Measurements from ENCODE around the gene FEZF1. TPM values are rescaled to one million over a fixed set of nuclear protein-coding genes. Genes with fewer than 3 reads are reported as not detected.
"Not testable (repeated sequence)": the region's sequence is repeated elsewhere in the genome, so short reads cannot be mapped to it uniquely, and the experiment has no call there.

The FEZF1 gene
- total RNA-seq, 1 experiment from 2014 or later = not detected

DNA sequence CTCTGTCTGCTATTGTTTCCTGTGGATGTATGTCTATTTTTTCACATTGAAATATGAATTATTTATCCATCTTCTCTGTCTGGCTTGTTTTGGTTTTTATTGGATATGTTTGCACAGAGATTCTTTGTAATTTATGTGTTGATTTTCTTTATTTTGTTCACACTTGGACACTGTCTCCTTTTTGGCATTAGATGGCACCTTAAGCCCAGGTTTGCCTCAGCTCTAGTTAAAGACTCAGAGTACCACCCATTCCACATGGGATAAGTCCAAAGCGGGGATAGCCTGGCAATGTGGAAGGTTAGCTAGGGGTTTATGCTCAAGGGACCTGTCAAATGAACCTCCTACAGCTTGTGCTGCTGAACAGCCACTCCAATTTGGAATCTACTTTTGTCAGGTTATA lies 14.1 kb downstream of the FEZF1 start:
- in situ Hi-C loops (cut with HindIII; ENCODE audit: low sequenced_read_pairs) = no loop called here
- no peak for DNase-seq (ENCODE audit: low spot score)

DNA sequence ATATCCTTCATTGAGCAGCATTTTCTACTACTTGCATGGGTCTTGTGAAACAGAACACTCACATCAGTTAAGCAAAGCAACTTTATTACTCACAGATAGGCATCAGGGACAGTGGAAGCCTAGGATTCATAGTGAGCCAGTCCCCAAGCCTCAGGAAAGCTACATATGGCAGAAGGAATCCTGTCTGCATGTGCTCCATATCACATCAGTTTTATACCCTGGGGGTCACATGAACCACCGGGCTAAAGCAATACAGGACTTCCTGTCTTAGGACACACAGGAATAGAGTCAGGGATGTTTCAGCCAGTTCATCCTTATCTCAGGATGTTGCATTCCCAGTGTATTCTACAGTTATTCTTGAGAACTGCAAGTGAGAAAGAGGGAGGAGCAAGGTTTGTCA lies 15.1 kb downstream of the FEZF1 start:
- no peak for DNase-seq (ENCODE audit: low spot score)

DNA sequence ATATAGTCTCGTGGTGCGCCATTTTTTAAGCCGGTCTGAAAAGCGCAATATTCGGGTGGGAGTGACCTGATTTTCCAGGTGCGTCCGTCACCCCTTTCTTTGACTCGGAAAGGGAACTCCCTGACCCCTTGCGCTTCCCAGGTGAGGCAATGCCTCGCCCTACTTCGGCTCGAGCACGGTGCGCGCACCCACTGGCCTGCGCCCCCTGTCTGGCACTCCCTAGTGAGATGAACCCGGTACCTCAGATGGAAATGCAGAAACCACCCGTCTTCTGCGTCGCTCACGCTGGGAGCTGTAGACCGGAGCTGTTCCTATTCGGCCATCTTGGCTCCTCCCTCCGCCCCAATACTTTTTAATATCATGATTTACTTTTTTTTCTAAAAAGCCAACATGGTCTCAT lies 19.9 kb downstream of the FEZF1 start:
- in situ Hi-C loops (cut with HindIII; ENCODE audit: low sequenced_read_pairs) = not testable (repeated sequence)

More for the DNA sequence above, 15.1 kb downstream of the FEZF1 start:
- in situ Hi-C loops (cut with HindIII; ENCODE audit: low sequenced_read_pairs) = no loop called here

DNA sequence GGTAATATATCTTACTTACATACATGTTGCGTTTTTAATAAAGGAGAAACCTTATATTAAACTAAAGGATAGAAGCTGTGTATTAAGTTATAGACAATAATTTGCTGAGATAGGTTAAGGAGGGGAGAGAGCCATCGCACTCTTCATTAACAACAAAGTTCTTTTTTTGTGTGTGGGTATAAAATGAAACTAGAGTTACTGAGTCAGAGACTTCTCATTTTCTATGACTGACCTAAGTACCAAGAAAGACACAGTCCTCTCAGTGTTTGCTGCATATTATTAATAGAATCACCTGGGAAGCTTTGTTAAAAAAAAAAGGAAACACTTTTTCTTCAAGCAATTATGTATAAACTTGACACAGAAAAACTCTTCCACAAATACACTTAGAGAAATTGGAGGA lies 31.4 kb downstream of the FEZF1 start:
- in situ Hi-C loops (cut with HindIII; ENCODE audit: low sequenced_read_pairs) = no loop called here

More for the DNA sequence above, 19.9 kb downstream of the FEZF1 start:
- not testable (repeated sequence) for DNase-seq (ENCODE audit: low spot score)

DNA sequence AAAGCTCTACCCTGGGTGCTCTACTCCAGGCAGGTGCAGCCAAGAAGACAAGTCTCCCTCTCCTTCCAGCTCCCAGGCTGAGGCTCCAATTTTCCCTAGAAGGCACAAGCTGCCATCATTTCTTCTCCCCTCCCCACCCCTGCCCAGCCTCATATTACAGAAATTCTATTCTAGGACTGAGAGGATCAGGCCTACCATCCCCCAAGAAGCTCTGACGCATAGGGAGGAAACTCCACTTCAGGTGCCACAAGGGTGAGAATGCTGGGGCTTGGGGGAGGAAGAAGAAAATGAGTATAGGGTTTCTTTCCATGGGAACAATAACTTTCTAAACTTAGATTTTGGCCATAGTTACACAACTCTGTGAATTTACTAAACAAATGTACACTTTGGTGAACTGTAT lies 35.3 kb downstream of the FEZF1 start:
- in situ Hi-C loops (cut with HindIII; ENCODE audit: low sequenced_read_pairs) = no loop called here
- no peak for DNase-seq (ENCODE audit: low spot score)

More for the DNA sequence above, 31.4 kb downstream of the FEZF1 start:
- no peak for DNase-seq (ENCODE audit: low spot score)

DNA sequence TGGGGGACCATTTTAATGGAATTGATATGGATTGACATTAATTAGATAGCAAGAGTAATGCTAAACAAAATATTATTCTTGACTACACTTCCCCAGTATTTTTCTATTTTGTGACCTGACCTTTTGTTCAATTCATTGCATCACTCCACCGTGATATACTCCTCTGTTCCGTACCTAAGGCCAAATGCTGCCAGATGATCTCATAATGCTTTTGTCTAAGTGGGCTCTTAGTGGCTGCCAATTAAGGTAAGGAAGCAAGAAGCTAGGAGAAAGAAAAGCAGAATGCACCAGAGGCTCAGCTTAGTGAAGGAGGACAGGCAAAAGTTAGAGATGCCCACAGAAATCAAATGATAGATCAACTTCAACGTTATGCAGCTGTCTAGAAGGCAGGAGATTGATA lies 36.4 kb downstream of the FEZF1 start:
- no peak for DNase-seq (ENCODE audit: low spot score)
- in situ Hi-C loops (cut with HindIII; ENCODE audit: low sequenced_read_pairs) = no loop called here

DNA sequence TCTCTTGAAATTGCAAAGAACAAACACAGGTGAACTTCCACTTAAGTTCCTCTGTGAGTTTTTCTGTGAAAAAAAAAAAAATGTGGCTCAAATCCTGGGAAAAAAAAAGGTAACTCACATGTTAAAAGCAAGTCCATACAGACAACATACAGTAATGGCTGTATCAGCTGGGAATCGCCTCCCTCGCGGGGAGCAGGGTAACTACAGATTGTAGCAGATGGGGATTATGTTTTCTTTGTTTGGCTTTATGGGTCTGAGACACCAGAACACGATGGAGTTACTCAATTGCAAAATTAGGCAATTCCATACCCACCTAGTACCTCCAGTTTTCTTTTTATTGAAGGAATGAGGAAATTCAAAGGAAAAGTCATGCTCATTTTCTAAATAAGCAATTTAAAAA lies 42.3 kb downstream of the FEZF1 start:
- in situ Hi-C loops (cut with HindIII; ENCODE audit: low sequenced_read_pairs) = no loop called here

DNA sequence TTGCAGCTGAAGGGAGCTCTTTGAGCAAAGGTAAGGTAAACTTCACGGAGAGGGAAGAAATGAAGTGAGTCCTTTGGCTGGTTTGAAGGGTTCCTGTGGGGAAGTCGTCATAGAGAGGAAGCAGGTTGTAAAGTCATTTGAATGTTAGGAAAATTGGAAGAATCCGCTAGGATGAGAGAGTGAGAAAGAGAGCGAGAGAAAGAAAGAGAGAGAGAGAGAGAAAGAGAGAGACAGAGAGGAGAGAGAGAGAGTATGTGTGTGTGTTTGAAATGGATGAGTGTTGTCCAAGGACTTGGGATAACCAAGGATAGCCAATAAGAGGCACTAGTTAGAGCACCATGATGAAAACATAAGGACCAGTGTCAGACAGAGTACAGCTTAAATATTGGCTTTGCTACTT lies 43.1 kb downstream of the FEZF1 start:
- DNase-seq (ENCODE audit: low spot score) = no peak
- in situ Hi-C loops (cut with HindIII; ENCODE audit: low sequenced_read_pairs) = no loop called here

More for the DNA sequence above, 42.3 kb downstream of the FEZF1 start:
- no peak for DNase-seq (ENCODE audit: low spot score)

DNA sequence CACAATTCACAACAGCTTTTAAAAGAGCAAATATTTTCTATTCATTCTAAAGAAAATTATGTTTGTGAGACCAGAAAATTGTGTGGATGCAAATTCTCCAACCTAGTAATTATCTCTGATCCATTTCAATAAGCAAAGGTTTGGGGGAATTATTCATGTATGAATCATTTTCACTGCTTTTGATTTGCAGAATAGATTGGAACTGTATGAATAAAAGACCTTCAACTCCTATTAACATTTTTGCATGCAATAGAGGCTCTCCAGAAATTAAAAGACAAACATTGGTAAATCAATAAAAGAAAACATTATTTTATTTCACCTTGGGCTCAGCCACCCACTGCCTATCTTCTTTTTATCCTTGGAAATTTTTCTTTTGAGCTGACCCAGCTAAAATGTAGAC lies 43.5 kb downstream of the FEZF1 start:
- DNase-seq (ENCODE audit: low spot score) = no peak
- in situ Hi-C loops (cut with HindIII; ENCODE audit: low sequenced_read_pairs) = no loop called here

DNA sequence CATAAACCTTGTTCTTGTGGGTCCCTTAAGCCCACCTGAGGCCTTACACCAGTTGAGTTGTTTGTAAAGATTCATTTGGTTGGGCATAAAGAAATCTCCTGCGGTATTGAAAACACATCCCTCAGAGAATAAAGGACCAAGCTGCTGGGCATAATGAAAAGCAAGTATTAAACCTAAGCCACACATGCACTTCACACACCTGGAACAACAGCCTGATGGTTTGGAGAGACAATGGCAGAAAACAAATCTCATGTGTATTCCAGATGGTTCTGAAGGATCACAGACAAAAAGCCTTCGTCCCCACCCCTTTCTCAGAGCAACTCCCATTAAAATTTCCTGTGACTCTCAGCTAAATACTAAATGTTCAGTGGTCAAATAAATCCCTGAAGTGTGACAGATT lies 44.2 kb downstream of the FEZF1 start:
- DNase-seq (ENCODE audit: low spot score) = no peak
- in situ Hi-C loops (cut with HindIII; ENCODE audit: low sequenced_read_pairs) = no loop called here

DNA sequence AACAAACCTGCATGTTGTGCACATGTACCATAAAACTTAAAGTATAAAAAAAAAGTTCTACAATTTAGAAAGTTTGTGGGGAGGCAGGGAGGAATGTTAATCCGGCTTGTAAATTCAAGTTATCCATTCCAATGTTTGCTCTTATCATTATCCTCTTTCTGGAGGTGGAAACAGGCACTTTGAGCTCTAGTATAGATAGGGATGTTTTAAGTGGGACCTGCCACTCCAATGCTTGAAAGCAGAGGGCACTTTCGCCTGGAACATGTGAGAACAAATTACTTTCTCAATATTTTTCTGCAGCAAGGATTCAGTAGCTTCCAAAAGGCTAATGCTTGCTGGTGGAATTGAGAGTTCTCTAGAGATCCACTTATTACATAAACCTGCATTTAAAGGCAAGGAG lies 45.6 kb downstream of the FEZF1 start:
- in situ Hi-C loops (cut with HindIII; ENCODE audit: low sequenced_read_pairs) = no loop called here
- no peak for DNase-seq (ENCODE audit: low spot score)

DNA sequence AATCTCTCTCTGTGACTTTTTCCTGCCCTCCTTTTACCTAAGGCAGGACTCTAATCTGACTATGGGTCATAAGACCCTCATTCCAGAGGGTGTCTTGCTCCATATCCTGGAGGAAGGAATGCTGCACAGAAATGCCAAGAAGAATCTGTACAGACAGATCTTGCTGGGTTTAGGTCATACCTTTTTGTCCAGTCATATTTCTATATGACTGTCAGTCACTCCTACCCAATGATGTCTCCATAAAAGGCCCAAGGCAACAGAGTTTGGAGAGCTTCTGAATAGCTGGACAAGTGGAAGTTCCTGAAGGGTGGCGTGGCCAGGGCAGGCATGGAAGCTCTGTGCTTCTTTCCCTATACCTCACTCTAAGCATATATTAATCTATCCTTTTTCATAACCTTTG lies 47.5 kb downstream of the FEZF1 start:
- no peak for DNase-seq (ENCODE audit: low spot score)
- in situ Hi-C loops (cut with HindIII; ENCODE audit: low sequenced_read_pairs) = no loop called here

DNA sequence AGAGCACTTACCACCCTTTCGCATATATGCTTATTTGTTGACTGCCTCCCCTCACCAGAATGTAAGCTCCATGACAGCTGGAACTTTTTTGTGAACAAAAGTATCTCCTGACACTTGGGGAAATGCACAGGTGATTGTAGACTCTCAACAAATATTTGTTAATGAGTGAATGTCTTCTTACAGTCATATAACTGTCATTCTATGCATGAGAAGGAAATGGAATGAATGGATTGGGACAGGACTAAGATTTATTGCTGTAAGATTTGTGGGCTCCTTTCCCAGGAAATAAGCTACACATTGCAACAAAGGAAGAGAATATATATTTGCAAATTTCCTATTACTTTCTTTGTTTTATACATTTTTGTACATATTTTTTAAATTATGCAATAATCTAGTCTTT lies 48.5 kb downstream of the FEZF1 start:
- in situ Hi-C loops (cut with HindIII; ENCODE audit: low sequenced_read_pairs) = no loop called here
- no peak for DNase-seq (ENCODE audit: low spot score)

DNA sequence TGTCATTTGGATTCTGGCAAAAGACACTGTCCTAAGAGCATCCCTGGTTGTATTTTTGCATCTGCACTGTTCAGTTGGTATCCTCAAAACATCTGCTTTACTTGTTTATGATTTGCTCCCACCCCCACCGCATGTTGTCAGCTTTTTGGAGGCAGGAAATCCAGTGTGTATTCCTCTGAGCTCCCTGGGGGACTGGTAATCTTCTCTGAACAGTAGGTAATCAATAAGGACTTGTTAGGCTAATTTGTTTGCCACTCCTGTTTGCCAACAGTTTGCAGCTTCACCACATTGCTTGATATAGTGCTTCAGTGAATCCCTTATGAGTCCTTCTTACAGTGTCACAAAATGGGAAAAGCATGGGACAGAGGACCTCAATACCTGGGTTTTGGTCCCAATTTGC lies 49.1 kb downstream of the FEZF1 start:
- in situ Hi-C loops (cut with HindIII; ENCODE audit: low sequenced_read_pairs) = no loop called here
- no peak for DNase-seq (ENCODE audit: low spot score)

Other genes with a start within 250 kb of the FEZF1 start
- gene AASS, start 160.5 kb downstream of the FEZF1 start, total RNA-seq (2014; rRNA removed; shearing (Covaris generic)) = 0.18 and 3.0 TPM in 2 replicates